NCI-H748 treated with DMSO at 0.1 percent for 48 hours (cell line): ENCODE data around the gene SMR3A.

Experiments
- DNase-seq: peaks from one replicate; lab custom pipeline; 2025; lab: John Stamatoyannopoulos, UW

Gene SMR3A

GRCh38 chr4:70360460-70360859 is at the start of gene SMR3A:
Gene SMR3A (plus strand): TSS chr4:70360760. CDS start chr4:70362116, 1,356 bp downstream.
- DNase-seq, result no peak

- no peak for DNase-seq
Measured at GRCh38 chr4:70313736-70314135, 46.8 kb upstream of the SMR3A start.

GRCh38 chr4:70315928-70316327 is 44.6 kb upstream of the SMR3A start:
- no peak for DNase-seq

- no peak for DNase-seq
Measured at GRCh38 chr4:70326052-70326451, 34.5 kb upstream of the SMR3A start.

GRCh38 chr4:70334681-70335080 is 25.9 kb upstream of the SMR3A start, which contains the start of gene CABS1:
Gene CABS1 (plus strand): TSS chr4:70334981. CDS start chr4:70335040, 59 bp downstream.
- no peak for DNase-seq

GRCh38 chr4:70336043-70336442 is 24.5 kb upstream of the SMR3A start:
- DNase-seq, result no peak

GRCh38 chr4:70337886-70338420 is 22.6 kb upstream of the SMR3A start:
- no peak for DNase-seq

GRCh38 chr4:70356185-70356584 is 4.4 kb upstream of the SMR3A start:
- DNase-seq, result no peak

- no peak for DNase-seq
Measured at GRCh38 chr4:70359115-70359661, 1.4 kb upstream of the SMR3A start.

GRCh38 chr4:70364002-70364401 is 3.4 kb downstream of the SMR3A start:
- DNase-seq, result no peak

GRCh38 chr4:70365479-70365878 is 4.9 kb downstream of the SMR3A start:
- no peak for DNase-seq

GRCh38 chr4:70367813-70368212 is 7.3 kb downstream of the SMR3A start:
- DNase-seq, result no peak

GRCh38 chr4:70371987-70372386 is 11.4 kb downstream of the SMR3A start:
- no peak for DNase-seq

- DNase-seq, result no peak
Measured at GRCh38 chr4:70372760-70373159, 12.2 kb downstream of the SMR3A start.

- no peak for DNase-seq
Measured at GRCh38 chr4:70380578-70380977, 20.0 kb downstream of the SMR3A start.

GRCh38 chr4:70382691-70383181 is 22.2 kb downstream of the SMR3A start, which contains the start of gene SMR3B:
Gene SMR3B (plus strand): TSS chr4:70383131. CDS start chr4:70384511, 1,380 bp downstream.
- DNase-seq, result no peak

GRCh38 chr4:70392057-70392776 is 31.7 kb downstream of the SMR3A start:
- no peak for DNase-seq

GRCh38 chr4:70397580-70397979 is 37.0 kb downstream of the SMR3A start, which contains the start of gene OPRPN:
Gene OPRPN (plus strand): TSS chr4:70397940. CDS start chr4:70399286, 1,346 bp downstream.
- DNase-seq, result no peak

- no peak for DNase-seq
Measured at GRCh38 chr4:70399319-70399718, 38.8 kb downstream of the SMR3A start.

- DNase-seq, result no peak
Measured at GRCh38 chr4:70402762-70403161, 42.2 kb downstream of the SMR3A start.

- no peak for DNase-seq
Measured at GRCh38 chr4:70405765-70406164, 45.2 kb downstream of the SMR3A start.
